SIG-M5 treated with dmso at 0.1 percent for 504 hours (cell line): ENCODE data around the gene MAST4.
"Not testable (repeated sequence)": the region's sequence is repeated elsewhere in the genome, so short reads cannot be mapped to it uniquely, and the experiment has no call there.

Source experiments
- DNase-seq: peaks from one replicate; lab custom pipeline; 2025; ENCODE audit not compliant: unreplicated experiment; lab: John Stamatoyannopoulos, UW

MAST4 gene

DNA sequence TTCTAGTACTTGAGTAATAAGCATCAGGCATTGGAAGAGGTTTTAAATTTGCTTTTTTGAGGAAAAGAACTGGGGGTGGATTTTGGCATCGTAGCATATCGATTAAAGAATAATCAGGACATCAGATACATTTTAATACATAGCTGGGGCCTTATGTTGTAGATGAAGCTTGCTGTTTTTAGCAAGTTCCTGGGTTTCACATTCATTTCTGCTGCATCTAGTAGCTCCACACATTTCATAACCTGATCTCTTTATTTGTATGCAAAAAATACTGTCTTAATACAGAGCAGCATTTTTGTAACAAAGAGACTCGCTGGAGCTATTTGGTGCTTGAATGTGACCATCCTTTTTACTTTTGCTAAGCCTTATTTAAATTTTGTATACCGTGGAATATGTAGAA lies 571.9 kb downstream of the MAST4 start:
- DNase-seq, result no peak

GRCh38 chr5:67170767-67171166 lies 574.6 kb downstream of the MAST4 start:
- DNase-seq, result peak; percentile 19

DNA sequence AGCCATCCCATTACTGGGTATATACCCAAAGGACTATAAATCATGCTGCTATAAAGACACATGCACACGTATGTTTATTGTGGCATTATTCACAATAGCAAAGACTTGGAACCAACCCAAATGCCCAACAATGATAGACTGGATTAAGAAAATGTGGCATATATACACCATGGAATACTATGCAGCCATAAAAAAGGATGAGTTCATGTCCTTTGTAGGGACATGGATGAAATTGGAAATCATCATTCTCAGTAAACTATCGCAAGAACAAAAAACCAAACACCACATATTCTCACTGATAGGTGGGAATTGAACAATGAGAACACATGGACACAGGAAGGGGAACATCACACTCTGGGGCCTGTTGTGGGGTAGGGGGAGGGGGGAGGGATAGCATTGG lies 577.2 kb downstream of the MAST4 start:
- not testable (repeated sequence) for DNase-seq

DNA sequence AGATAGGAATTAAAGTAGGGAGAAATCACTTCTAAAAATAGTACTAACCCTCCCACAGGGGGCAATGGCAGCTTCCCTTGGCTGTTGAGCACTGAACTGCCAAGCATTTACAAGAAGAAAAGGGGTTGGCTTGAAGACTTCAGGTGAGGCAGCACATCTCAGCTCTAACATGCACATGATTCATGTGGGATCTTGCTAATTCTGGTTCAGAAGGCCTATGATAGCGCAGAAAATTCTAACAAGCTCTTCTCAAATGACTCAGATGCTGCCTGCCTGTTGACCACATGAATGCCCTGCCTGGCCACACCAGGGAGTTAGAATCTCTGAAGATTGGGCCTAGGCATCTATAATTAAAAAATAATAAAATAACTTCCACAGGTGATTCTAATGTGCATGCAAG lies 577.8 kb downstream of the MAST4 start:
- no peak for DNase-seq

- DNase-seq, result no peak
Observed at GRCh38 chr5:67176936-67177335, 580.7 kb downstream of the MAST4 start.

- DNase-seq, result no peak
Observed at GRCh38 chr5:67178085-67178484, 581.9 kb downstream of the MAST4 start.

DNA sequence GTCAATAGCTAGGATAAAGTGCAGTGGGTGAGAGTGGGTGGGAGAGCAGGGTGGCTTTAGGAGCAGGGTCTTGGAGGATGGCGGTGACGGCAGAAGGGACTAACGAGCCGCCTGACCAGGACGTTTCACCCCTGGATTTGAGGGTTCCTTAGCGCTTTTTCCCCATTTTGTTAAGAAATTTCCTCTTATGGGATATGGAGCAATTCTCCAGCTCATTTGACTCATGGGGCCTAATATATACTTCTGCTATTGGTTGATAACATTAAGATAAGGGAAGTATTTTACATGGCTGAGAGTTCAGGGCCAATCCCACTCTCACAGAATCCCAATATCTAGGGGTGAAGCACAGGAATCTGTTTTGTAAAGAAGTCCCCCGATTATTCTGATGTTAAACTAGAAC lies 582.8 kb downstream of the MAST4 start:
- DNase-seq, result no peak

- DNase-seq, result no peak
Observed at GRCh38 chr5:67179697-67180361, 583.6 kb downstream of the MAST4 start.

GRCh38 chr5:67181648-67182221 lies 585.5 kb downstream of the MAST4 start:
- DNase-seq, result peak; percentile 55

DNA sequence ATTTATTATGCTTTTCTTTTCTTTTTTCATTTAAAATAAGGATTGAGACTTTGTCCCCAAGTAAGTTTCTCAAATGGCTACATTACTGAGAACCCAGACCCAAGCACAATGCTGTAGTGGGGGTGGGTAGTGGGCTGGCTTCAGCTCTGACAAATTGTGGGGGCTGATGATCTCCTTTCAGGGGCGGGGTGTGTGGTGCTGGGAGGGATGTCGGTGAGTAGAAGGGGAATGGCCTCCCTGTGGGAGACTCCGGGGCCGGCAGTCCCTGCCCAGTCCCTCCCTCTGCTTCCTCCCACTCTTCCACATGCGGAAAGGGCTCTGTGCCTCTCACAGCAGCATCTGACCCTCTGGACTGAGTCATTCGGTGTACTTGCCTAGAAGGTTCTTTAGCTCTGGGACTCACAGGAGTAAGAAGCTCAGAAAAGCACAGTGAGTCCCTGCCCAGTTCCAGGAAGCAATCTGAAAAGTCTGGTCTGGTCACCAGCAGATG lies 586.2 kb downstream of the MAST4 start:
- no peak for DNase-seq

DNA sequence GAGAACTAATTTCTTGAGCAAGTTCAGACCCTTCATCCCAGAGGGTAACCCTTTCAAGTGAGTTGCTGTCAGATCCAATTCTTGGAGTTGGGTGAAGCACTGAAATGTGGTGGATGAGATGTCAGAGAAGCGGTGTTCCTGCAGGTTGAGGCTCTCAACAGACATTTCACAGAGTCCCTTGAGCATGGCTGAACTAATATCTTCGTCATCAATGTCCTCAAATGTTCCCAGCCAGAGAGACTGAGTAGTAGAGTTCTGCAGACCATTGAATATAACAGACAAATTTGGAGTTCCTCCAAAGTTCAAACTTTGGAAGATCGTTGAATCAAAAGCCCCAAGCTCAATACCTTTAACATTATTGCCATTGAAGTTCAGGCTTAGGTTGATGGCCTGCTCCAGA lies 587.7 kb downstream of the MAST4 start:
- no peak for DNase-seq

DNA sequence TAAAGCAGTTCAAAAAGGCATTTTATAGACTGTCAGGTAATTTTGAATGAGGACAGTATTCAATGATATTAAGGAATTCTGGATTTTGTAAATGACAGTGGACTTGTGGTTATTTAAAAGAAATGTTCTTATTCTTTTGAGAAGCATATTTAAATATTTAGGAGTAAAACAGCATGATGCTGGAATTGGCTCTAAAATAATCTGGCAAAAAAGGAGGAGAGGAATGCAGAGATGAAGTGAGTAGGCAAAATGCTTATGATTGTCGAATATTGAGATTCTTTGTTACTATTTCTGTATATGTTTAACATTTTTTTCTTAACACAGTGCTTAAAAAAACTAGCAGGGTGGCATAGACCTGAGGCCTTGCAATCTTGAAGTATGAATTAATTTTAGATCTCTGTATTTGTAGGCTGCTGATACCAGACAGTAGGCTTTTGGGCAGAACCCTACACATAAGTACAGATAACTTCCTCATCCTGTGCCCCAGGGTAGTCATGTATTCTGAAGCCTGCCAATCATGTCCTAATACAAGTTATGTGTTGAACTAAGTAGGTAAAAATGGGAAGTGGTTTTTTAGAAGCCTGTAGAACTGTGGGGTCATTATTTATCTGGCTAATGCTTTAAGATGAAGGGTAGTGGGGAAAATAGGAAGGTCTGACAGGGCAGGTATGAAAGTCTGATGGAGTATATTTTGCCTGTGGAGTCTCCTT lies 591.0 kb downstream of the MAST4 start:
- peak; percentile 77 for DNase-seq

- no peak for DNase-seq
Observed at GRCh38 chr5:67188274-67189078, 592.3 kb downstream of the MAST4 start.

GRCh38 chr5:67189079-67189354 lies 592.8 kb downstream of the MAST4 start:
- DNase-seq, result no peak

GRCh38 chr5:67189931-67190330 lies 593.7 kb downstream of the MAST4 start:
- DNase-seq, result no peak

DNA sequence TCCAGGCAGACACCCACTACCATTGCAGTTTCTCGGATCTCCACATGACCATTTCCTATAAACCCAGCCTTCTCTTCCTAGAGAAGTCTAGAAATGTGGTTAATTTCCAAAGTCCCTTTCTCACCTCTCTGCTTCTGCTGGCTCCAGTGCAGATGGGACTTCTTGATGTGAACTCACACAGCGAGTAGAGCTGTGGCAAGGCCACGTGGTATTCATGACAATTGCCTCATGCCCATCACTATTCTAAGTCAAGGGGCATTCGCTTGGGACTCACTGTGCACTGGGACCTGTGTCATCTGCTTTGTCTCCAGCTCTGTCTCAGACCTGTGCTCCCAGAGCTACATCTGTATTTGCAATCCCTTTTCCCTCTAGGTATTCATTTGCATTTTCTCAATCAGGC lies 594.2 kb downstream of the MAST4 start:
- DNase-seq, result no peak

- DNase-seq, result no peak
Observed at GRCh38 chr5:67190861-67191260, 594.7 kb downstream of the MAST4 start.

- DNase-seq, result peak; percentile 93
Observed at GRCh38 chr5:67192719-67193438, 596.7 kb downstream of the MAST4 start.

- no peak for DNase-seq
Observed at GRCh38 chr5:67193439-67193807, 597.2 kb downstream of the MAST4 start.

- DNase-seq, result no peak
Observed at GRCh38 chr5:67194166-67194565, 598.0 kb downstream of the MAST4 start.
